Hepatocyte (in vitro differentiated cells): ENCODE measurements around the gene SHLD2.
"Not testable (repeated sequence)": the region's sequence is repeated elsewhere in the genome, so short reads cannot be mapped to it uniquely, and the experiment has no call there.

Experiments used
- EZH2 ChIP-seq: fragments of 200-600 bp; sonication (generic); IDR thresholded peaks from 2 replicates; pipeline ENCODE4 v1.6.1; 2016; ENCODE audit warnings: antibody characterized with exemption, mild to moderate bottlenecking, borderline replicate concordance
- EZH2phosphoT487 ChIP-seq: fragments of 200-600 bp; sonication (generic); IDR thresholded peaks from one replicate; pipeline ENCODE4 v1.6.1; 2018; ENCODE audit warnings: antibody characterized with exemption, mild to moderate bottlenecking, low read depth, moderate library complexity; ENCODE audit not compliant: unreplicated experiment, severe bottlenecking
- TF ChIP-seq, protein P1 (sequence below): fragments of 200-600 bp; sonication (generic); IDR thresholded peaks from 2 replicates; pipeline ENCODE4 v1.5.1; 2016; ENCODE audit warnings: antibody characterized with exemption, mild to moderate bottlenecking; ENCODE audit not compliant: poor library complexity

DNA sequence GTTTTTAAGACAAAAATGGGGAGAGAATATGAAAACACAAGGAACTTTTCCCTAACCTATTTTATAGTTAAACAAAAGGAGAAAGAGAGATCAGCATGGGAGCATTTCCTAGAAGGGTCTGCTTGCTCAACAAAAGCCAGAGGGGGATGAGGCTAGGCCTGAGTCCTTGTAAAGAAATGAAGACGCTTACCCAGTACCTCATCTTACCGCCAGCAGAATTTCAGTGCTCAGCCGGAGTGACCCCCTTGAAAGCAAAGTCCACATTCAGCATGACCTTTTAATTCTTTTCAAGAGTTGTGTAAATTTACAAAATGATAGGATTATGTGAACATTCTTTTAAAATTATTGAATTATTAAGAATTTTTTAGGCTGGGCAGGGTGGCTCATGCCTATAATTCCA lies 82.6 kb downstream of the SHLD2 start:
- not testable (repeated sequence) for TF ChIP-seq EZH2phosphoT487, EZH2
- TF ChIP-seq, protein P1, sequence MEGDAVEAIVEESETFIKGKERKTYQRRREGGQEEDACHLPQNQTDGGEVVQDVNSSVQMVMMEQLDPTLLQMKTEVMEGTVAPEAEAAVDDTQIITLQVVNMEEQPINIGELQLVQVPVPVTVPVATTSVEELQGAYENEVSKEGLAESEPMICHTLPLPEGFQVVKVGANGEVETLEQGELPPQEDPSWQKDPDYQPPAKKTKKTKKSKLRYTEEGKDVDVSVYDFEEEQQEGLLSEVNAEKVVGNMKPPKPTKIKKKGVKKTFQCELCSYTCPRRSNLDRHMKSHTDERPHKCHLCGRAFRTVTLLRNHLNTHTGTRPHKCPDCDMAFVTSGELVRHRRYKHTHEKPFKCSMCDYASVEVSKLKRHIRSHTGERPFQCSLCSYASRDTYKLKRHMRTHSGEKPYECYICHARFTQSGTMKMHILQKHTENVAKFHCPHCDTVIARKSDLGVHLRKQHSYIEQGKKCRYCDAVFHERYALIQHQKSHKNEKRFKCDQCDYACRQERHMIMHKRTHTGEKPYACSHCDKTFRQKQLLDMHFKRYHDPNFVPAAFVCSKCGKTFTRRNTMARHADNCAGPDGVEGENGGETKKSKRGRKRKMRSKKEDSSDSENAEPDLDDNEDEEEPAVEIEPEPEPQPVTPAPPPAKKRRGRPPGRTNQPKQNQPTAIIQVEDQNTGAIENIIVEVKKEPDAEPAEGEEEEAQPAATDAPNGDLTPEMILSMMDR: not testable (repeated sequence)
